Breast epithelium (tissue), 4 donors: Measurements from ENCODE around the gene IL1RN. TPM values are rescaled to one million over a fixed set of nuclear protein-coding genes. Genes with fewer than 3 reads are reported as not detected.
"Not testable (repeated sequence)": the region's sequence is repeated elsewhere in the genome, so short reads cannot be mapped to it uniquely, and the experiment has no call there.

Experiments used
- DNase-seq, 2 donors: peaks; one replicate each; pipeline ENCODE4 v3.0.0-alpha.2; 2019; ENCODE audit warnings: low spot score in 2 of 2
- H3K27ac ChIP-seq, 2 donors: fragments of 200-600 bp; sonication (generic) in 1 of 2; one replicate each; pipeline ENCODE4 v1.5.1; 2016 to 2019; ENCODE audit warnings: mild to moderate bottlenecking in 1 of 2
- H3K27me3 ChIP-seq, 2 donors: fragments of 200-600 bp; sonication (generic) in 1 of 2; one replicate each; pipeline versions ENCODE4 v1.5.1 to v1.6.0; 2017 to 2019; ENCODE audit warnings: control low read depth in 1 of 2, mild to moderate bottlenecking in 1 of 2
- H3K36me3 ChIP-seq: fragments of 200-600 bp; one replicate; pipeline ENCODE4 v1.5.1; 2019
- H3K4me1 ChIP-seq, 2 donors: fragments of 200-600 bp; sonication (generic); one replicate each; pipeline ENCODE4 v1.5.1; 2016 to 2019; ENCODE audit warnings: control low read depth in 1 of 2
- H3K4me3 ChIP-seq, 3 donors: fragments of 200-600 bp; sonication (generic); 1 replicate in 2 of 3; 2 replicates in 1 of 3; pipeline ENCODE4 v1.5.1; 2016 to 2019; ENCODE audit warnings: mild to moderate bottlenecking in 3 of 3, moderate library complexity in 2 of 3
- H3K9me3 ChIP-seq, 2 donors: fragments of 200-600 bp; sonication (generic) in 1 of 2; one replicate each; pipeline ENCODE4 v1.5.1; 2016 to 2019; ENCODE audit warnings: control low read depth in 1 of 2
- POLR2A ChIP-seq: fragments of 450-650 bp; IDR thresholded peaks from one replicate; pipeline ENCODE4 v1.6.1; 2016; ENCODE audit warnings: antibody characterized with exemption, mild to moderate bottlenecking, moderate library complexity
- POLR2AphosphoS5 ChIP-seq, 3 donors: sonication (generic); formaldehyde crosslinking; IDR thresholded peaks; one replicate each; pipeline ENCODE4 v1.6.1; 2017; ENCODE audit warnings: antibody characterized with exemption in 3 of 3
- intact Hi-C: fragments of 100-400 bp; cut with DNase I; formaldehyde crosslinking; loops from one replicate; pipeline ENCODE4 v1.15.1; 2023; ENCODE audit warnings: low total_unique reads
- total RNA-seq, 3 donors: library from RNA; depleted of rRNA; stranded (reverse); fragments of >200 nt; gene quantifications; one replicate each; pipeline ENCODE4 v1.1.0, GENCODE V29; 2016
- TF ChIP-seq, protein P1 (sequence below), 3 donors: fragments of 450-650 bp; IDR thresholded peaks; one replicate each; pipeline ENCODE4 v1.5.1; 2016 to 2017; ENCODE audit warnings: antibody characterized with exemption in 3 of 3, mild to moderate bottlenecking in 3 of 3, moderate library complexity in 3 of 3

IL1RN gene
- total RNA-seq, 3 donors from 2014 or later, result 0.66 to 3.8 (median 1.6) TPM

DNA sequence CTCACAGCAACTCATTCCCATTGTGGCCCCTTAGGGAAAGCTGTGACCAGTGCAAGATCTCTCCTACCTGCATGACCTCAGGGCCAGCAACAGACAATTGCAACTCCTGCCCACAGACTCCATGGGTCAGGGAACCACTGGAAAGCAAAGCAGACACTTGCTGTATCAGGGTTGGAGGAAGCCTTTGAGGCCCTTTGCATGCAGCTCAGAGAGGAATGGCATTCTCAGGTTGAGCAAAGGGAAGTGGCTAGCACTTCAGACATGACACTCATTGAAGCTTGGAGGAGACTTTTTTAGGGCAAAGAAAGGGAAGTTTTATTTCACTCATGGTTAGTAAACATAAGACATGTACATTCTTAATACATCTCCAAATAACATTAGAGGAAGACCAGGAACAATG lies 37.5 kb upstream of the IL1RN start:
- H3K27ac ChIP-seq, result no peak overlapping the region
- DNase-seq, result no peak
- no peak overlapping the region for H3K4me3 ChIP-seq
- H3K36me3 ChIP-seq, result no peaks in the 10 kb centered on the region
- no peaks in the 10 kb centered on the region for H3K9me3 ChIP-seq
- no peaks in the 10 kb centered on the region for H3K4me1 ChIP-seq
- TF ChIP-seq, protein P1, sequence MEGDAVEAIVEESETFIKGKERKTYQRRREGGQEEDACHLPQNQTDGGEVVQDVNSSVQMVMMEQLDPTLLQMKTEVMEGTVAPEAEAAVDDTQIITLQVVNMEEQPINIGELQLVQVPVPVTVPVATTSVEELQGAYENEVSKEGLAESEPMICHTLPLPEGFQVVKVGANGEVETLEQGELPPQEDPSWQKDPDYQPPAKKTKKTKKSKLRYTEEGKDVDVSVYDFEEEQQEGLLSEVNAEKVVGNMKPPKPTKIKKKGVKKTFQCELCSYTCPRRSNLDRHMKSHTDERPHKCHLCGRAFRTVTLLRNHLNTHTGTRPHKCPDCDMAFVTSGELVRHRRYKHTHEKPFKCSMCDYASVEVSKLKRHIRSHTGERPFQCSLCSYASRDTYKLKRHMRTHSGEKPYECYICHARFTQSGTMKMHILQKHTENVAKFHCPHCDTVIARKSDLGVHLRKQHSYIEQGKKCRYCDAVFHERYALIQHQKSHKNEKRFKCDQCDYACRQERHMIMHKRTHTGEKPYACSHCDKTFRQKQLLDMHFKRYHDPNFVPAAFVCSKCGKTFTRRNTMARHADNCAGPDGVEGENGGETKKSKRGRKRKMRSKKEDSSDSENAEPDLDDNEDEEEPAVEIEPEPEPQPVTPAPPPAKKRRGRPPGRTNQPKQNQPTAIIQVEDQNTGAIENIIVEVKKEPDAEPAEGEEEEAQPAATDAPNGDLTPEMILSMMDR (IDR thresholded peaks at IDR 0.05), result no peak
- TF ChIP-seq POLR2A (no peak), POLR2AphosphoS5 (IDR thresholded peaks at IDR 0.05) (no peak)
- intact Hi-C loops, result no loop called here
- H3K27me3 ChIP-seq, result no peaks in the 10 kb centered on the region

DNA sequence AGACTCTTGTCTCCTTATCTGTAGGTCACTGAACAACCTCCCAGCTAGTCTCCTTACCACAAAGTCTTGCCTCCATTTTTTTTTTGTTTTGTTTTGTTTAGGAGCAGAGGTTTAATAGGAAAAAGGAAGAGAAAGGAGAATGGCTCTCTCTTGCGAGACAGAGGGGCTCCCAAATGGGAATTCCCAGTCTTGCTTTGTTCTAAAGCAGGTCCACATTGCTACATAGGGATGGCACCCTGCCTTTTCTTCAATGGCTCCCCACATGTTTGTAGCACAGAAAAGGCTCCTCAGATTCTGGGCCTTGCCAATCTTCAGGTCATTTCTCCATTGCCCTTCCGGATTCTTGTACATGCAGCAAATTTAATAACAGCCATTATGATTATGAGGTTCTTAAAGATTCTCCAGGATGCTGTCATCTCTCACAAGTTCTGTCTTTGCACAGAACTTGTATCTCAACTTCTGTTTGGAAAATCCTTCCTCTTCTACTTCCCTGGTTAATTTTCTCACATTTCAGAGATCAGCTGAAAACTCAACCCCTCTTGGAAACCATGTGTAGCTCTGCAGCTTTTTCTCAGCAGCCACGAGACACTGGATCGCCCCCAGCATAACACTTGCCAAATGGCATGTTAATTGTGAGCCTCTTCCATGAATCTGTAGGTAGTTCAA lies 36.0 kb upstream of the IL1RN start:
- H3K27ac ChIP-seq, result no peak overlapping the region
- intact Hi-C loops, result no loop called here
- no peaks in the 10 kb centered on the region for H3K9me3 ChIP-seq
- no peak overlapping the region for H3K4me3 ChIP-seq
- H3K4me1 ChIP-seq, result no peaks in the 10 kb centered on the region
- DNase-seq, result no peak
- TF ChIP-seq POLR2A (no peak), POLR2AphosphoS5 (IDR thresholded peaks at IDR 0.05) (no peak)
- TF ChIP-seq, protein P1 (IDR thresholded peaks at IDR 0.05), result no peak
- no peaks in the 10 kb centered on the region for H3K36me3 ChIP-seq
- H3K27me3 ChIP-seq, result no peaks in the 10 kb centered on the region

DNA sequence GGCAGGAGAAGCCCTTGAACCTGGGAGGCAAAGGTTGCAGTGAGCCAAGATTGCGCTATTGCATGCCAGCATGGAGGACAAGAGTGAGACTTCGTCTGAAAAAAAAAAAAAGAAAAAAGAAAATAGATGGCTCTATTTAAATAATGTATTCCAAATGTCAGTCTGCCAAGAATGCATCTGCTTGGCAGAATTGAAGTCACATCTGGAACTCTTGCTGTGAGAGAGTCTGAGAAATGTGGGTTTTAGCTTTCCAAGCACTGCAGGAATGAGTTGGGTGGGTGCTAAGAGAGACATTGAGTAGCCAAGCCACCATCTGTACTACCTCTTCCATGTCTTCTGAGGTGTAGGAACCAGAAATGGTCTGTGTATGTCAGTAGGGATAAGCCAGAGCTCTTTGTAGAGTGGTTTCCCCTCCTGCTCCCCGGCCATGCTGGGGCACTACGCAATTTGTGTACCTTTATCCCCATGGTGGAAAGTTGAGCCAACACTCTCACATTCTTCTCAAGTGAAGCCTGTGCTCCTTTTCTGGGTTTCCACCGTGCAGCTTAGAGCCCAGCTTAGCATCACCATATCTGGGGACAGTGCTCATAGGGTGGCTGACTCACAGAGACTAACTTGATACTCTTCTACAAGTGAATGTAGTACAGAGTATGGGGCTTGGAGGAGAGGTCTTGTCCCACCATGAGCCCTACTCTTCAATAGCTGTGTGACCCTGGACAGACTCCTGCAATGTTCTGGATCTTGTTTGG lies 34.4 kb upstream of the IL1RN start:
- no peak for DNase-seq
- H3K4me1 ChIP-seq, result no peaks in the 10 kb centered on the region
- TF ChIP-seq, protein P1 (IDR thresholded peaks at IDR 0.05), result no peak
- TF ChIP-seq POLR2AphosphoS5 (IDR thresholded peaks at IDR 0.05) (no peak), POLR2A (no peak)
- H3K27me3 ChIP-seq, result no peaks in the 10 kb centered on the region
- H3K9me3 ChIP-seq, result no peaks in the 10 kb centered on the region
- no peak overlapping the region for H3K4me3 ChIP-seq
- H3K36me3 ChIP-seq, result no peaks in the 10 kb centered on the region
- no peak overlapping the region for H3K27ac ChIP-seq
- intact Hi-C loops, result no loop called here

DNA sequence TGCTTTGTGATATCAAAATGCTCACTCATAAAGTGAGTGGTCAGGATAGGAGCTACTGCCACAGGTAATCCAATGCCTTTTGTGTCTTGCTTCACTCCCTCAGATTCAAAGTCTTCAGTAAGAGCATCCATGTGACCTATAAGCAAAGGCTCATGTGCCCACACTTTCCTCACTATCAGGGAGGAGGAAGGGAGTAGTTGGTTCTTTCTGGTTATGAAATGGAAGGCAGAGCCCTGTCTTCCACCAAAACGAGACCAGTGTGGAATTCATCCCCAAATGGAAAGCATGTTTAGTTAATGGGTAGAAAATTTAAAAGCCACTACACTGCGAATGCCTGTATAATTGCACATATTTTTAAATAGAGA lies 33.8 kb upstream of the IL1RN start:
- no peak for DNase-seq
- Histone ChIP-seq H3K27ac (no peak overlapping the region), H3K9me3 (no peaks in the 10 kb centered on the region), H3K4me3 (no peak overlapping the region), H3K36me3 (no peaks in the 10 kb centered on the region), H3K4me1 (no peaks in the 10 kb centered on the region), H3K27me3 (no peaks in the 10 kb centered on the region)
- no peak for TF ChIP-seq POLR2AphosphoS5 (IDR thresholded peaks at IDR 0.05)
- TF ChIP-seq, protein P1 (IDR thresholded peaks at IDR 0.05), result no peak
- TF ChIP-seq POLR2A, result no peak
- intact Hi-C loops, result no loop called here

DNA sequence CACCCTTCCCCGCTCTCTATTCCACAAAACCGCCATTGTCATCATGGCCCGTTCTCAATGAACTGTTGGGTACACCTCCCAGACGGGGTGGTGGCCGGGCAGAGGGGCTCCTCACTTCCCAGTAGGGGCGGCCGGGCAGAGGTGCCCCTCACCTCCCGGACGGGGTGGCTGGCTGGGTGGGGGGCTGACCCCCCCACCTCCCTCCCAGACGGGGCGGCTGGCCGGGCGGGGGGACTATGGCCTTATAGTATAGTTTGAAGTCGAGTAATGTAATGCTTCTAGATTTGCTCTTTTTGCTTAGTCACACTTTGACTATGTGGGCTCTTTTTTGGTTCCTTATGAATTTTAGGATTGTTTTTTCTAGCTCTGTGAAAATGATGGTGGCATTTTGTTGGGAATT lies 31.1 kb upstream of the IL1RN start:
- intact Hi-C loops, H3K9me3 ChIP-seq, H3K27me3 ChIP-seq, H3K4me1 ChIP-seq, H3K27ac ChIP-seq, DNase-seq, H3K4me3 ChIP-seq, H3K36me3 ChIP-seq: not testable (repeated sequence)

DNA sequence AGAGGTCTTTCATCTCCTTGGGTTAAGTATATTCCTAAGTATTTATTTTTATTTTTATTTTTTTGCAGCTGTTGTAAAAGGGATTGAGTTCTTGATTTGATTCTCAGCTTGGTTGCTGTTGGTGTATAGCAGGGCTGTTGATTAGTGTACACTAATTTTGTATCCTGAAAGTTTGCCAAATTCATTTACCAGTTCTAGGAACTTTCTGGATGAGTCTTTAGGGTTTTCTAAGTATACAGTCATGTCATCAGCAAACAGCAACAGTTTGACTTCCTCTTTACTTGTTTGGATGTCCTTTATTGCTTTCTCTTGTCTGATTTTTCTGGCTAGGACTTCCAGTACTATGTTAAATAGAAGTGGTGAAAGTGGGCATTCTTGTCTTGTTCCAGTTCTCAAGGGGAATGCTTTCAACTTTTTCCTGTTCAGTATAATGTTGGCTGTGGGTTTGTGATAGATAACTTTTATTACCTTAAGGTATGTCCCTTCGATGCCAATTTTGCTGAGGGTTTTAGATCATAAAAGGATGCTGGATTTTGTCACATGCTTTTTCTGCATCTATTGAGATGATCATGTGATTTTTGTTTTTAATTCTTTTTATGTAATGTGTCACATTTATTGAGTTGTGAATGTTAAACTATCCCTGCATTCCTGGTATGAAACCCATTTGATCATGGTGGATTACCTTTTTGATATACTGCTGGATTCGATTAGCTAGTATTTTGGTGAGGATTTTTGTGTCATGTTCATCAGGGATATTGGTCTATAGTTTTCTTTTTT lies 30.4 kb upstream of the IL1RN start:
- intact Hi-C loops, H3K4me1 ChIP-seq, H3K27me3 ChIP-seq, H3K36me3 ChIP-seq, H3K27ac ChIP-seq, H3K9me3 ChIP-seq, DNase-seq, H3K4me3 ChIP-seq: not testable (repeated sequence)
